Epithelial cell of proximal tubule (primary cell): Measurements from ENCODE around the gene SLC17A2. TPM values are rescaled to one million over a fixed set of nuclear protein-coding genes. Genes with fewer than 3 reads are reported as not detected.

ENCODE experiments used
- DNase-seq: peaks from one replicate; pipeline ENCODE4 v3.0.0-alpha.2; 2011; ENCODE audit warnings: low read depth
- H3K4me3 ChIP-seq: 2 replicates; pipeline ENCODE4 v1.5.1; 2011; ENCODE audit warnings: low read depth, mild to moderate bottlenecking, low read length
- CTCF ChIP-seq: conservative IDR thresholded peaks from 2 replicates; pipeline ENCODE4 v1.5.1; 2012; ENCODE audit warnings: low read depth, mild to moderate bottlenecking, low read length
- total RNA-seq: library from RNA; depleted of rRNA; stranded (reverse); fragments of >200 nt; gene quantifications from 2 replicates; pipeline ENCODE4 v1.2.3, GENCODE V29; 2015

SLC17A2 gene
- total RNA-seq, 1 donor from 2014 or later, result not detected

GRCh38 chr6:25883991-25884390 is 46.5 kb downstream of the SLC17A2 start:
- no peak for TF ChIP-seq CTCF
- peak; percentile 99 for DNase-seq
- no peak overlapping the region for H3K4me3 ChIP-seq

GRCh38 chr6:25883536-25883935 is 47.0 kb downstream of the SLC17A2 start:
- no peak overlapping the region for H3K4me3 ChIP-seq
- TF ChIP-seq CTCF, result no peak
- DNase-seq, result no peak

- no peak for DNase-seq
- TF ChIP-seq CTCF, result no peak
- H3K4me3 ChIP-seq, result no peak overlapping the region
Measured at GRCh38 chr6:25882051-25882496, 48.4 kb downstream of the SLC17A2 start.

- no peak for TF ChIP-seq CTCF
- DNase-seq, result no peak
Measured at GRCh38 chr6:25880601-25881000, 49.9 kb downstream of the SLC17A2 start.

DNA sequence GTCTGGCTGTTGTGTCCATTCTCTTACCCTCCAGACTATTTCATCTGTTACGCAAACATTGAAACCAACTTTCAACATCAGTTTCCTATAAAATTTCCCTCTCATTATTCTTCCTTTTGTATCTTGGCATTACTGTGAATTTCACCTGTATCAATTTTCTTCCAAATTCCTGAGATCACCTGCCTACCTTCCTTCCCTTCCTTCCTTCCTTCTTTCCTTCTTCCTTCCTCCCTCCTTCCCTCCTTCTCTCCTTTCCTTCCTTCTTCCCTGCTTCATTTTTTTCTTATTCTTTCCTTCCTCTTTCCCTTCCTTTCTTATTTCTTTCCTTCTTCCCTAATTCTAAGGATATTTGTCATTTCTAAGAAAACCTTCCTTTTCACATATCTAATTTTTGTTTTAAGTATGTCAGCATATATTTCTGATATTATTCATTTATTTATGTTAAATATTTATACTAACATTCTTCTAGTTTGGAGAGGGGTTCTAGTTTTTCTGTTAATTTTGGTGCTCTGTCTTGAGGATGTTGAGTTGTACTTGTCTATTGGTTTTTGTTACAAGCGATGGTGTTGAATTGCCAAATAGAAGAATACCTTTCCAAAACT is 51.7 kb downstream of the SLC17A2 start:
- H3K4me3 ChIP-seq, result no peak overlapping the region
- DNase-seq, result no peak
- TF ChIP-seq CTCF, result no peak

More at GRCh38 chr6:25880601-25881000, 49.9 kb downstream of the SLC17A2 start:
- H3K4me3 ChIP-seq, result no peak overlapping the region

DNA sequence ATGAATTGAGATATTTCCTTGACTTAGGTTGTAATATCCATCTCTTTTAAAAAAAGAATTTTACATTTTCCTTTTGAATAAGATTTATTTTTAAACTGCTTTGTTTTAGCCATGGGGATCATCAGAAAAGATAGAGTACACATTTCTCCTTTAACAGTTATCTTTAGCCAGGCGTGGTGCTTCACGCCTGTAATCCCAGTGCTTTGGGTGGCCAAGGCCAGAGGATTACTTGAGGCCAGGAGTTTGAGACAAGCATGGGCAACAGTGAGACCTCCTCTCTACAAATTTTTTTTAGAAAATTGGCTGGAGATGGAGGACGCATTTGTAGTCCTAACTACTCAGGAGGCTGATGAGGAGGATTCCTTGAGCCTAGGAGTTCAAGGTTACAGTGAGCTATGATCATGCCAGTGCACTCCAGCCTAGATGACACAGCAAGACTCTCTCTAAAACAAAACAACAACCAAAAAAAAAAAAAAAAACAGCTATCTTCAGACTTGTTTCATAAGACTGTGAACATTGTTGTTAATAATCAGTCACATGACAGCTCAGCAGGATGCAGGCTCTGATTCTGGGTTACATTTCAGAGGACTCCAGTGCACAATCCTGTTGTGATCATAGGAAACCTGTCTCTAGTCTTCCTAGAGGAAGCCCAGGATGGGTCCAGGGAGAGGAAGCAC is 54.4 kb downstream of the SLC17A2 start:
- no peak for TF ChIP-seq CTCF
- DNase-seq, result no peak

GRCh38 chr6:25875563-25875905 is 55.0 kb downstream of the SLC17A2 start:
- no peak for TF ChIP-seq CTCF
- DNase-seq, result no peak
- peak overlapping the region; percentile 29 for H3K4me3 ChIP-seq

More for the DNA sequence above, 54.4 kb downstream of the SLC17A2 start:
- H3K4me3 ChIP-seq, result peak overlapping the region; percentile 29
